Neural cell (in vitro differentiated cells): ENCODE measurements around the gene PGS1.

Source experiments
- EP300 ChIP-seq: fragments of 450-650 bp; conservative IDR thresholded peaks from 2 replicates; pipeline ENCODE4 v1.6.1; 2014; ENCODE audit warnings: antibody characterized with exemption, mild to moderate bottlenecking, moderate library complexity; ENCODE audit not compliant: poor library complexity, severe bottlenecking
- EZH2 ChIP-seq: fragments of 200-600, 300-800 bp; shearing (Covaris generic), sonication (generic); IDR thresholded peaks from 2 replicates; pipeline ENCODE4 v1.6.1; 2014; ENCODE audit warnings: antibody characterized with exemption, low read length, borderline replicate concordance, mild to moderate bottlenecking; ENCODE audit not compliant: insufficient read depth, poor library complexity, severe bottlenecking
- MXI1 ChIP-seq: fragments of 450-650 bp; conservative IDR thresholded peaks from 2 replicates; pipeline ENCODE4 v1.6.1; 2014; ENCODE audit warnings: antibody characterized with exemption, mild to moderate bottlenecking; ENCODE audit not compliant: poor library complexity, severe bottlenecking
- POLR2AphosphoS5 ChIP-seq: IDR thresholded peaks from 2 replicates; pipeline ENCODE4 v1.6.1; 2012
- RAD21 ChIP-seq: fragments of 450-650 bp; conservative IDR thresholded peaks from 2 replicates; pipeline ENCODE4 v1.6.1; 2014; ENCODE audit warnings: antibody characterized with exemption, mild to moderate bottlenecking, moderate library complexity
- SMC3 ChIP-seq: fragments of 450-650 bp; conservative IDR thresholded peaks from 2 replicates; pipeline ENCODE4 v1.6.1; 2014; ENCODE audit warnings: antibody characterized with exemption, mild to moderate bottlenecking, moderate library complexity; ENCODE audit not compliant: poor library complexity
- TAF1 ChIP-seq: IDR thresholded peaks from 2 replicates; pipeline ENCODE4 v1.6.1; 2012; ENCODE audit warnings: low read depth
- TF ChIP-seq, protein P1 (sequence below): fragments of 450-650 bp; IDR thresholded peaks from 2 replicates; pipeline ENCODE4 v1.5.1; 2014; ENCODE audit warnings: antibody characterized with exemption, mild to moderate bottlenecking, moderate library complexity; ENCODE audit not compliant: poor library complexity, severe bottlenecking
- TF ChIP-seq, protein P2 (sequence below): IDR thresholded peaks from 2 replicates; pipeline ENCODE4 v1.6.1; 2012; ENCODE audit warnings: borderline replicate concordance

DNA sequence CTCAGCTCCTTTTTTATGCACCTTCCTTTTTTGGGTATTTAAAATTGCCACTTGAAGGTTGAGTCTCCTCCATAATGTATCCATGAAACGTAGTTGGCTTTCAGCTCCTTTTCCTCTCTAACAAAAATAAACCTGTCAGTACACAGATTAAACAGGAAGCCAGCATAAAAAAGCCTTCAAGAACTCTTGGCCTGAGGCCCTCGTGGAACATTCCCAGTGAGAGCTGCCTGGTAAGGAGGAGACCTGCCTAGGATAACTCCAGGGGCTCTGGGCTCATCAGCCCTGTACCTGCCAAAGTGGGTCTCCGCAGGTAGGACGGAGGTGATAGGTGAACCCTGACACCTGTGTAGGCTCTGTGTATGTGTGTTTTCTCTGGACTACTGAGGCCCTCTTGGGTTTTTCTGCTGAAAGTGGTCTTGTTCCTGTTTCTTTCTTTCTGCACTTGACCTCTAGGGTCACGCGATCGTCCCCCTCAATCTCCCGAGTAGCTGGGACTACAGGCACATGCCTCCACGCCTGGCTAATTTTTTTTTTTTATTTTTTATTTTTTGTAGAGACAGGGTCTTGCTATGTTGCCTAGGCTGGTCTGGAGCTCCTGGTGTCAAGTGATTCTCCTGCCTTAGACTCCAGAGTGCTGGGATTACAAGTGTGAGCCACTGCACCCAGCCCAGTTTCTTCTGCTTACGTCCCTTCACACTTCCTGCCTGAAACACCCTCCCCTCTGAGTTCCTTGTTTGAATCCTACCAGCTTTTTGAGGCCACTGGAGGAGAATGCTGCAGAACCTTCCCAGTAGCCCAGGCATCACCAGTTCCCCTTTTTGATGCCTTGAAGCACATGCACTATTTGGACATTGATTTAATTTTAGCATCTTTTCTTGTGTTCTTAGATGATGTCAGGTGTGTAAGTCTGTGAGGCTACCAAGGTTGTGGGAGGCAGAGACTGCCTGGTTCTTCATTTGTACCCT, 9.8 kb downstream of the PGS1 start:
- TF ChIP-seq, protein P1, sequence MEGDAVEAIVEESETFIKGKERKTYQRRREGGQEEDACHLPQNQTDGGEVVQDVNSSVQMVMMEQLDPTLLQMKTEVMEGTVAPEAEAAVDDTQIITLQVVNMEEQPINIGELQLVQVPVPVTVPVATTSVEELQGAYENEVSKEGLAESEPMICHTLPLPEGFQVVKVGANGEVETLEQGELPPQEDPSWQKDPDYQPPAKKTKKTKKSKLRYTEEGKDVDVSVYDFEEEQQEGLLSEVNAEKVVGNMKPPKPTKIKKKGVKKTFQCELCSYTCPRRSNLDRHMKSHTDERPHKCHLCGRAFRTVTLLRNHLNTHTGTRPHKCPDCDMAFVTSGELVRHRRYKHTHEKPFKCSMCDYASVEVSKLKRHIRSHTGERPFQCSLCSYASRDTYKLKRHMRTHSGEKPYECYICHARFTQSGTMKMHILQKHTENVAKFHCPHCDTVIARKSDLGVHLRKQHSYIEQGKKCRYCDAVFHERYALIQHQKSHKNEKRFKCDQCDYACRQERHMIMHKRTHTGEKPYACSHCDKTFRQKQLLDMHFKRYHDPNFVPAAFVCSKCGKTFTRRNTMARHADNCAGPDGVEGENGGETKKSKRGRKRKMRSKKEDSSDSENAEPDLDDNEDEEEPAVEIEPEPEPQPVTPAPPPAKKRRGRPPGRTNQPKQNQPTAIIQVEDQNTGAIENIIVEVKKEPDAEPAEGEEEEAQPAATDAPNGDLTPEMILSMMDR = no peak
- TF ChIP-seq RAD21 (no peak), EZH2 (no peak), EP300 (no peak), TAF1 (no peak), POLR2AphosphoS5 (no peak), SMC3 (no peak), MXI1 (no peak)
- TF ChIP-seq, protein P2, sequence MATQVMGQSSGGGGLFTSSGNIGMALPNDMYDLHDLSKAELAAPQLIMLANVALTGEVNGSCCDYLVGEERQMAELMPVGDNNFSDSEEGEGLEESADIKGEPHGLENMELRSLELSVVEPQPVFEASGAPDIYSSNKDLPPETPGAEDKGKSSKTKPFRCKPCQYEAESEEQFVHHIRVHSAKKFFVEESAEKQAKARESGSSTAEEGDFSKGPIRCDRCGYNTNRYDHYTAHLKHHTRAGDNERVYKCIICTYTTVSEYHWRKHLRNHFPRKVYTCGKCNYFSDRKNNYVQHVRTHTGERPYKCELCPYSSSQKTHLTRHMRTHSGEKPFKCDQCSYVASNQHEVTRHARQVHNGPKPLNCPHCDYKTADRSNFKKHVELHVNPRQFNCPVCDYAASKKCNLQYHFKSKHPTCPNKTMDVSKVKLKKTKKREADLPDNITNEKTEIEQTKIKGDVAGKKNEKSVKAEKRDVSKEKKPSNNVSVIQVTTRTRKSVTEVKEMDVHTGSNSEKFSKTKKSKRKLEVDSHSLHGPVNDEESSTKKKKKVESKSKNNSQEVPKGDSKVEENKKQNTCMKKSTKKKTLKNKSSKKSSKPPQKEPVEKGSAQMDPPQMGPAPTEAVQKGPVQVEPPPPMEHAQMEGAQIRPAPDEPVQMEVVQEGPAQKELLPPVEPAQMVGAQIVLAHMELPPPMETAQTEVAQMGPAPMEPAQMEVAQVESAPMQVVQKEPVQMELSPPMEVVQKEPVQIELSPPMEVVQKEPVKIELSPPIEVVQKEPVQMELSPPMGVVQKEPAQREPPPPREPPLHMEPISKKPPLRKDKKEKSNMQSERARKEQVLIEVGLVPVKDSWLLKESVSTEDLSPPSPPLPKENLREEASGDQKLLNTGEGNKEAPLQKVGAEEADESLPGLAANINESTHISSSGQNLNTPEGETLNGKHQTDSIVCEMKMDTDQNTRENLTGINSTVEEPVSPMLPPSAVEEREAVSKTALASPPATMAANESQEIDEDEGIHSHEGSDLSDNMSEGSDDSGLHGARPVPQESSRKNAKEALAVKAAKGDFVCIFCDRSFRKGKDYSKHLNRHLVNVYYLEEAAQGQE = no peak
